ENCODE results near the gene ALOXE3.

- TF ChIP-seq CTCF (IDR thresholded peaks at IDR 0.05; ENCODE audit: low read depth, low read length, missing input control) (no peak), JUND (IDR thresholded peaks at IDR 0.05) (no peak), ZBTB33 (IDR thresholded peaks at IDR 0.05) (no peak), SP1 (IDR thresholded peaks at IDR 0.05) (no peak)
Observed at GRCh38 chr17:8160741-8161221, 42.5 kb upstream of the ALOXE3 start.

All from liver (tissue), 3 donors.